OCI-LY1 (cell line): ENCODE results near the gene USF2.
A peak's percentile ranks its signal among the peaks of the same experiment; 100 is the strongest.

Experiments used
- H2AFZ ChIP-seq: fragments of 200-600 bp; sonication (generic), shearing (Covaris generic); 2 replicates; pipeline ENCODE4 v1.6.0; 2014; ENCODE audit warnings: antibody characterized with exemption, mild to moderate bottlenecking, low read length
- H3F3A ChIP-seq: fragments of 200-600 bp; sonication (generic), shearing (Covaris generic); 2 replicates; pipeline ENCODE4 v1.6.0; 2014; ENCODE audit warnings: mild to moderate bottlenecking, antibody characterized with exemption, low read length, moderate library complexity; ENCODE audit not compliant: insufficient read depth
- H3K27ac ChIP-seq: fragments of 200-600 bp; sonication (generic); 2 replicates; pipeline ENCODE4 v1.5.1; 2014; ENCODE audit warnings: low read length, mixed run types, mild to moderate bottlenecking, low read depth; ENCODE audit not compliant: poor library complexity, severe bottlenecking
- H3K27me3 ChIP-seq: fragments of 200-600 bp; sonication (generic); 2 replicates; pipeline ENCODE4 v1.6.0; 2014; ENCODE audit warnings: antibody characterized with exemption, mild to moderate bottlenecking, low read length, moderate library complexity; ENCODE audit not compliant: insufficient read depth
- H3K36me3 ChIP-seq: fragments of 200-600 bp; sonication (generic); 2 replicates; pipeline ENCODE4 v1.6.1; 2014; ENCODE audit warnings: mild to moderate bottlenecking, antibody characterized with exemption, low read length, moderate library complexity, mixed read lengths; ENCODE audit not compliant: insufficient read depth
- H3K4me1 ChIP-seq: fragments of 200-600 bp; sonication (generic); 2 replicates; pipeline ENCODE4 v1.5.1; 2014; ENCODE audit warnings: mild to moderate bottlenecking, low read length, moderate library complexity; ENCODE audit not compliant: insufficient read depth, severe bottlenecking
- H3K4me2 ChIP-seq: fragments of 200-600 bp; sonication (generic), shearing (Covaris generic); 2 replicates; pipeline ENCODE4 v1.6.1; 2014; ENCODE audit warnings: low read length
- H3K4me3 ChIP-seq: fragments of 200-600 bp; sonication (generic); 2 replicates; pipeline ENCODE4 v1.5.1; 2014; ENCODE audit warnings: low read length, low read depth, mild to moderate bottlenecking, mixed read lengths; ENCODE audit not compliant: poor library complexity, severe bottlenecking
- H3K79me2 ChIP-seq: fragments of 200-600 bp; shearing (Covaris generic); 2 replicates; pipeline ENCODE4 v1.6.1; 2016; ENCODE audit warnings: mixed run types, low read length, mixed read lengths; ENCODE audit not compliant: insufficient read depth
- H3K9ac ChIP-seq: fragments of 200-600 bp; sonication (generic), shearing (Covaris generic); 2 replicates; pipeline ENCODE4 v1.6.1; 2014; ENCODE audit warnings: mild to moderate bottlenecking, low read length, mixed read lengths
- H3K9me2 ChIP-seq: fragments of 200-600 bp; sonication (generic), shearing (Covaris generic); 2 replicates; pipeline ENCODE4 v1.6.1; 2014; ENCODE audit warnings: low read depth, mild to moderate bottlenecking, low read length, mixed read lengths
- H3K9me3 ChIP-seq: fragments of 200-600 bp; shearing (Covaris generic); 2 replicates; pipeline ENCODE4 v1.6.1; 2014; ENCODE audit warnings: low read length, mixed read lengths
- H4K20me1 ChIP-seq: fragments of 200-600 bp; sonication (generic), shearing (Covaris generic); 2 replicates; pipeline ENCODE4 v1.6.0; 2016; ENCODE audit warnings: mild to moderate bottlenecking, low read length; ENCODE audit not compliant: insufficient read depth
- EZH2 ChIP-seq: fragments of 200-600 bp; sonication (generic), shearing (Covaris generic); IDR thresholded peaks from 2 replicates; pipeline ENCODE4 v1.8.0; 2017; ENCODE audit warnings: borderline replicate concordance, mixed run types, mild to moderate bottlenecking, antibody characterized with exemption, low read length, moderate library complexity, mixed read lengths
- TF ChIP-seq, protein P1 (sequence below): fragments of 200-600 bp; sonication (generic), shearing (Covaris generic); IDR thresholded peaks from 2 replicates; pipeline ENCODE4 v1.5.1; 2017; ENCODE audit warnings: mild to moderate bottlenecking, antibody characterized with exemption, low read length, moderate library complexity, mixed read lengths

The USF2 gene

DNA sequence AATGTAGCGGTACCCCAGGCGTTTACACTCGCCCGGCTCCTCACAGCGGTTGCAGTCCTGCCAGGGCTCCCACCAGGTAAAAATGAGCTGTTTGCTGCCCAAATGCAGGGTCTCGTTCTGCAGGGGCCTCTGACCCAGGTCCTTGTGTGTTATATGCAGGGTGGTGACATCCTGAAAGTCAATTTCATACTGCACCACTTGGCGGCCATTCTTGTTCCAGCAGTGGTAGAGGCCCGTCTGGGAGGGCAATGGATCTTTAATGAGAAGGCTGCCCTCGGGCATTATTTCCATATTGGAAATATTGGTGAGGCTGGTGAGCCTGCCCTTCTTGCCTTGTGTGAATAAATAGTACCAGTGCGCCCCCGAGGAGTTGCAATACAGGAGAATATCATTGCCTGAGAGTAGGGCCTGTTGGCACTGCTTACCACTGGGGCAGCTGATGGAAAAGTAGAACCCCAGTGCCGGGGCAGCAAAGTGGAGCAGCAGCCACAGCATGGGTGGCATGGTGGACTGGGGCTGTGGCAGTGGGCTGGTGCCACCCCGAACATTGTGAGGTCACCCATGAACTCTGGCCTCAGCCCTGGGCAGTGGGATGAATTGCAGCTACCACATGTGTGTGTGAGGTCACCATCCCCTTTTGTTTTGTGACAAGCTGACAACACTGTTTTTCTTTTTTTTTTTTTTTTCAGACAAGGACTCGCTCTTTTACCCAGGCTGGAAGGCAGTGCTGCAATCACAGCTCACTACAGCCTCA is 40.4 kb upstream of the USF2 start, which contains the start of gene FAM187B:
Gene FAM187B, minus strand, starts transcription at position 563 of the 754 bp plus-strand sequence. Its CDS starts 59 bp downstream, at position 504.
- H4K20me1 ChIP-seq, result no peaks in the 10 kb centered on the region
- H3K4me2 ChIP-seq, result no peak within 1 kb of the TSS
- TF ChIP-seq EZH2, result no peak
- TF ChIP-seq, protein P1, sequence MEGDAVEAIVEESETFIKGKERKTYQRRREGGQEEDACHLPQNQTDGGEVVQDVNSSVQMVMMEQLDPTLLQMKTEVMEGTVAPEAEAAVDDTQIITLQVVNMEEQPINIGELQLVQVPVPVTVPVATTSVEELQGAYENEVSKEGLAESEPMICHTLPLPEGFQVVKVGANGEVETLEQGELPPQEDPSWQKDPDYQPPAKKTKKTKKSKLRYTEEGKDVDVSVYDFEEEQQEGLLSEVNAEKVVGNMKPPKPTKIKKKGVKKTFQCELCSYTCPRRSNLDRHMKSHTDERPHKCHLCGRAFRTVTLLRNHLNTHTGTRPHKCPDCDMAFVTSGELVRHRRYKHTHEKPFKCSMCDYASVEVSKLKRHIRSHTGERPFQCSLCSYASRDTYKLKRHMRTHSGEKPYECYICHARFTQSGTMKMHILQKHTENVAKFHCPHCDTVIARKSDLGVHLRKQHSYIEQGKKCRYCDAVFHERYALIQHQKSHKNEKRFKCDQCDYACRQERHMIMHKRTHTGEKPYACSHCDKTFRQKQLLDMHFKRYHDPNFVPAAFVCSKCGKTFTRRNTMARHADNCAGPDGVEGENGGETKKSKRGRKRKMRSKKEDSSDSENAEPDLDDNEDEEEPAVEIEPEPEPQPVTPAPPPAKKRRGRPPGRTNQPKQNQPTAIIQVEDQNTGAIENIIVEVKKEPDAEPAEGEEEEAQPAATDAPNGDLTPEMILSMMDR, result peak; percentile 5; the same call in 1 of the 2 replicates
- H2AFZ ChIP-seq, result no peak within 1 kb of the TSS
- H3K27ac ChIP-seq, result no peak within 1 kb of the TSS
- H3K36me3 ChIP-seq, result no peaks in the 10 kb centered on the region; the same call in 1 of the 2 replicates
- no peak within 1 kb of the TSS for H3K9ac ChIP-seq
- no peaks in the 10 kb centered on the region for H3K9me3 ChIP-seq
- H3K27me3 ChIP-seq, result peaks cover 7% of the 10 kb centered on the region; the same call in 1 of the 2 replicates
- no peaks in the 10 kb centered on the region for H3K79me2 ChIP-seq
- H3K9me2 ChIP-seq, result no peaks in the 10 kb centered on the region
- H3K4me1 ChIP-seq, result peaks cover 20% of the 10 kb centered on the region
- no peak within 1 kb of the TSS for H3K4me3 ChIP-seq
- no peaks in the 10 kb centered on the region for H3F3A ChIP-seq

DNA sequence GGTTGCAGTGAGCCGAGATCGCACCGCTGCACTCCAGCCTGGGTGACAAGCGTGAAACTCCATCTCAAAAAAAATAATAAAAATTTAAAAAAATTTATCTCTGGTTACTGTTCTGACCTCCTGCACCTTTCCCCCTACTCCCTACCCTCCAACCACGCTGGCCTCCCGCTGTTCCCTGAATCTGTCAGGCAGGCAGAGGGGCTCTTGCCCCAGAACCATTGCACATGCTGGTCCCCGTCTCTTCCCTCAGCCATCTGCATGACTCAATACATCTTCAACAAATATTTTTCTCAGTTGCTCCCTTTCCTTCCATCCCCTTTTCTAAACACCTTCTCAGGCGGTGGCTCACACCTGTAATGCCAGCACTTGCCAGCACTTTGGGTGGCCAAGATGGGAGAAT is 39.2 kb upstream of the USF2 start:
- peaks cover 10% of the 10 kb centered on the region; the same call in 1 of the 2 replicates for H3K27me3 ChIP-seq
- H3K4me3 ChIP-seq, result no peak overlapping the region
- H3K9me2 ChIP-seq, result no peaks in the 10 kb centered on the region
- peaks cover 11% of the 10 kb centered on the region for H3K4me1 ChIP-seq
- H3K9ac ChIP-seq, result no peak overlapping the region
- H3K4me2 ChIP-seq, result no peak overlapping the region
- H3K36me3 ChIP-seq, result no peaks in the 10 kb centered on the region; the same call in 1 of the 2 replicates
- peaks cover 2% of the 10 kb centered on the region; the same call in 1 of the 2 replicates for H3K9me3 ChIP-seq
- no peaks in the 10 kb centered on the region for H4K20me1 ChIP-seq
- TF ChIP-seq, protein P1, result no peak
- TF ChIP-seq EZH2, result no peak
- H3K27ac ChIP-seq, result no peak overlapping the region
- H2AFZ ChIP-seq, result no peak overlapping the region
- H3K79me2 ChIP-seq, result no peaks in the 10 kb centered on the region
- no peaks in the 10 kb centered on the region for H3F3A ChIP-seq

DNA sequence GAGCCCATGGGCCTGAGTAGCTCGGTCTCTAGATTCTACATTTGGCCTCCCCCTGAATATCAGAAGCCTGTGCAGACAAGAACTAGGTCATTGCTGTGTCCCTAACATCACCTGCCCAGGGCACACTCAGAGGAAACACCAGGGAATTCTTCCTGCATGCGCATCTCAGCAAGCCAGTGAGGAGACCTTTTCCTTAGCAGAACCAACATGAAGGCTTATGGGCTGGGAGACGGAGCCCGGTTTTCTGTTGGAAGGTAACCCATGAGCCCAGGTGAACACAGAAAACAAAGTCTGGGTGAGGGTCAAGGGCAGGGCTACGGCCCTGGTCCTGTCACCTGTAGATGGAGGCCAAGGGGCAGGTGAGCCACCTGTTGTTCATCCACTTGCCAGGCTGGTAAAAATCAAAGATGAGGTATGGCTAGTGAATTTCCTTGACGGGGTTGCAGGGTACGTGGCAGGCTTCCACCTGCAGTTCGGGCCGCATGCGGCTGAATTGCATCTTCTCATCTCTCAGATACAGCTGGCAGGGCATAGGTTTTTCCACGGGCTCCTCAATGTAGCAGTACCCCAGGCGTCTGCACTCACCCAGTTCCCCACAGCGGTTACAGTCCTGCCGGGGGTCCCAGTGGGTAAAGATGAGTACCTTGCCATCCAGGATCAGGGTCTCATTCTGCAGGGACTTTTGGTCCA is 36.7 kb upstream of the USF2 start:
- Histone ChIP-seq H3K79me2 (no peaks in the 10 kb centered on the region), H3K4me2 (no peak overlapping the region), H3K9me2 (no peaks in the 10 kb centered on the region), H3K27ac (no peak overlapping the region), H3K27me3 (peaks cover 12% of the 10 kb centered on the region; the same call in 1 of the 2 replicates), H3K9me3 (peaks cover 4% of the 10 kb centered on the region; the same call in 1 of the 2 replicates), H3K4me3 (no peak overlapping the region), H4K20me1 (no peaks in the 10 kb centered on the region), H2AFZ (no peak overlapping the region), H3K9ac (no peak overlapping the region), H3K36me3 (no peaks in the 10 kb centered on the region; the same call in 1 of the 2 replicates), H3F3A (no peaks in the 10 kb centered on the region), H3K4me1 (no peaks in the 10 kb centered on the region)
- TF ChIP-seq, protein P1, result no peak
